ENCODE data around the gene CTAGE9.

Gene CTAGE9

DNA sequence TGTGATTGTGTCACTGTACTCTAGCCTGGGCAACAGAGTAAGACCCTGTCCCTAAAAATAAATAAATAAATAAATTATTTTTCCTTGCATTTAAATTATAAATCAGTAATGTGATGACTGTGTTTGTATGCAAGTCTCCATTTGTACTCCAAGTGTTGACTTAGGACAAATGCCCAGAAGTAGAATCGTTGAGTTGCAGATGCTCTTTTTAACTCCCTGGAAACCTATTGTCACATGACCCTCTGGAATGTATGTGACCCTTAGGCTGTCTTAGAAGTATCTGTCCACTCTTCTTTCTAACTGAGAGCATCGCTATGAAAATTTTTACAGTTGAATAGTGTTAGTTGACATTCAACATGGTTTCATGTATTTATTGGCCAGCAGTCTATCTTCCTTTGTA lies 28.4 kb downstream of the CTAGE9 start:
- TF ChIP-seq GLIS3 (CRISPR knock-in tag; IDR thresholded peaks at IDR 0.05): no peak
- no peak for TF ChIP-seq ZNF565 (CRISPR knock-in tag; conservative IDR thresholded peaks at IDR 0.05; ENCODE audit: low read depth)
- TF ChIP-seq, protein P1, sequence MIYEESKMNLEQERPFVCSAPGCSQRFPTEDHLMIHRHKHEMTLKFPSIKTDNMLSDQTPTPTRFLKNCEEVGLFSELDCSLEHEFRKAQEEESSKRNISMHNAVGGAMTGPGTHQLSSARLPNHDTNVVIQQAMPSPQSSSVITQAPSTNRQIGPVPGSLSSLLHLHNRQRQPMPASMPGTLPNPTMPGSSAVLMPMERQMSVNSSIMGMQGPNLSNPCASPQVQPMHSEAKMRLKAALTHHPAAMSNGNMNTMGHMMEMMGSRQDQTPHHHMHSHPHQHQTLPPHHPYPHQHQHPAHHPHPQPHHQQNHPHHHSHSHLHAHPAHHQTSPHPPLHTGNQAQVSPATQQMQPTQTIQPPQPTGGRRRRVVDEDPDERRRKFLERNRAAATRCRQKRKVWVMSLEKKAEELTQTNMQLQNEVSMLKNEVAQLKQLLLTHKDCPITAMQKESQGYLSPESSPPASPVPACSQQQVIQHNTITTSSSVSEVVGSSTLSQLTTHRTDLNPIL (CRISPR knock-in tag; IDR thresholded peaks at IDR 0.05; ENCODE audit: low read depth): no peak
- no peak for TF ChIP-seq TOX (CRISPR knock-in tag; IDR thresholded peaks at IDR 0.05; ENCODE audit: borderline replicate concordance)
- TF ChIP-seq, protein P2, sequence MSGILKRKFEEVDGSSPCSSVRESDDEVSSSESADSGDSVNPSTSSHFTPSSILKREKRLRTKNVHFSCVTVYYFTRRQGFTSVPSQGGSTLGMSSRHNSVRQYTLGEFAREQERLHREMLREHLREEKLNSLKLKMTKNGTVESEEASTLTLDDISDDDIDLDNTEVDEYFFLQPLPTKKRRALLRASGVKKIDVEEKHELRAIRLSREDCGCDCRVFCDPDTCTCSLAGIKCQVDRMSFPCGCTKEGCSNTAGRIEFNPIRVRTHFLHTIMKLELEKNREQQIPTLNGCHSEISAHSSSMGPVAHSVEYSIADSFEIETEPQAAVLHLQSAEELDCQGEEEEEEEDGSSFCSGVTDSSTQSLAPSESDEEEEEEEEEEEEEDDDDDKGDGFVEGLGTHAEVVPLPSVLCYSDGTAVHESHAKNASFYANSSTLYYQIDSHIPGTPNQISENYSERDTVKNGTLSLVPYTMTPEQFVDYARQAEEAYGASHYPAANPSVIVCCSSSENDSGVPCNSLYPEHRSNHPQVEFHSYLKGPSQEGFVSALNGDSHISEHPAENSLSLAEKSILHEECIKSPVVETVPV (CRISPR knock-in tag; IDR thresholded peaks at IDR 0.05): no peak
- no peak for TF ChIP-seq ARNTL (CRISPR knock-in tag; IDR thresholded peaks at IDR 0.05; ENCODE audit: borderline replicate concordance, low read depth)
- TF ChIP-seq SNAI2 (CRISPR knock-in tag; IDR thresholded peaks at IDR 0.05): no peak
- no peak for TF ChIP-seq ESRRG (CRISPR knock-in tag; IDR thresholded peaks at IDR 0.05)
- no peak for TF ChIP-seq ZNF70 (CRISPR knock-in tag; IDR thresholded peaks at IDR 0.05)
- TF ChIP-seq, protein P3, sequence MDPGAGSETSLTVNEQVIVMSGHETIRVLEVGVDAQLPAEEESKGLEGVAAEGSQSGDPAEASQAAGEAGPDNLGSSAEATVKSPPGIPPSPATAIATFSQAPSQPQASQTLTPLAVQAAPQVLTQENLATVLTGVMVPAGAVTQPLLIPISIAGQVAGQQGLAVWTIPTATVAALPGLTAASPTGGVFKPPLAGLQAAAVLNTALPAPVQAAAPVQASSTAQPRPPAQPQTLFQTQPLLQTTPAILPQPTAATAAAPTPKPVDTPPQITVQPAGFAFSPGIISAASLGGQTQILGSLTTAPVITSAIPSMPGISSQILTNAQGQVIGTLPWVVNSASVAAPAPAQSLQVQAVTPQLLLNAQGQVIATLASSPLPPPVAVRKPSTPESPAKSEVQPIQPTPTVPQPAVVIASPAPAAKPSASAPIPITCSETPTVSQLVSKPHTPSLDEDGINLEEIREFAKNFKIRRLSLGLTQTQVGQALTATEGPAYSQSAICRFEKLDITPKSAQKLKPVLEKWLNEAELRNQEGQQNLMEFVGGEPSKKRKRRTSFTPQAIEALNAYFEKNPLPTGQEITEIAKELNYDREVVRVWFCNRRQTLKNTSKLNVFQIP (CRISPR knock-in tag; IDR thresholded peaks at IDR 0.05; ENCODE audit: borderline replicate concordance, low read depth): no peak
- TF ChIP-seq ZFP30 (CRISPR knock-in tag; IDR thresholded peaks at IDR 0.05): no peak
- no peak for TF ChIP-seq ZC3H10 (CRISPR knock-in tag; IDR thresholded peaks at IDR 0.05)
- TF ChIP-seq, protein P4, sequence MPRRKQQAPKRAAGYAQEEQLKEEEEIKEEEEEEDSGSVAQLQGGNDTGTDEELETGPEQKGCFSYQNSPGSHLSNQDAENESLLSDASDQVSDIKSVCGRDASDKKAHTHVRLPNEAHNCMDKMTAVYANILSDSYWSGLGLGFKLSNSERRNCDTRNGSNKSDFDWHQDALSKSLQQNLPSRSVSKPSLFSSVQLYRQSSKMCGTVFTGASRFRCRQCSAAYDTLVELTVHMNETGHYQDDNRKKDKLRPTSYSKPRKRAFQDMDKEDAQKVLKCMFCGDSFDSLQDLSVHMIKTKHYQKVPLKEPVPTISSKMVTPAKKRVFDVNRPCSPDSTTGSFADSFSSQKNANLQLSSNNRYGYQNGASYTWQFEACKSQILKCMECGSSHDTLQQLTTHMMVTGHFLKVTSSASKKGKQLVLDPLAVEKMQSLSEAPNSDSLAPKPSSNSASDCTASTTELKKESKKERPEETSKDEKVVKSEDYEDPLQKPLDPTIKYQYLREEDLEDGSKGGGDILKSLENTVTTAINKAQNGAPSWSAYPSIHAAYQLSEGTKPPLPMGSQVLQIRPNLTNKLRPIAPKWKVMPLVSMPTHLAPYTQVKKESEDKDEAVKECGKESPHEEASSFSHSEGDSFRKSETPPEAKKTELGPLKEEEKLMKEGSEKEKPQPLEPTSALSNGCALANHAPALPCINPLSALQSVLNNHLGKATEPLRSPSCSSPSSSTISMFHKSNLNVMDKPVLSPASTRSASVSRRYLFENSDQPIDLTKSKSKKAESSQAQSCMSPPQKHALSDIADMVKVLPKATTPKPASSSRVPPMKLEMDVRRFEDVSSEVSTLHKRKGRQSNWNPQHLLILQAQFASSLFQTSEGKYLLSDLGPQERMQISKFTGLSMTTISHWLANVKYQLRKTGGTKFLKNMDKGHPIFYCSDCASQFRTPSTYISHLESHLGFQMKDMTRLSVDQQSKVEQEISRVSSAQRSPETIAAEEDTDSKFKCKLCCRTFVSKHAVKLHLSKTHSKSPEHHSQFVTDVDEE (CRISPR knock-in tag; IDR thresholded peaks at IDR 0.05): no peak
- no peak for ATAC-seq

DNA sequence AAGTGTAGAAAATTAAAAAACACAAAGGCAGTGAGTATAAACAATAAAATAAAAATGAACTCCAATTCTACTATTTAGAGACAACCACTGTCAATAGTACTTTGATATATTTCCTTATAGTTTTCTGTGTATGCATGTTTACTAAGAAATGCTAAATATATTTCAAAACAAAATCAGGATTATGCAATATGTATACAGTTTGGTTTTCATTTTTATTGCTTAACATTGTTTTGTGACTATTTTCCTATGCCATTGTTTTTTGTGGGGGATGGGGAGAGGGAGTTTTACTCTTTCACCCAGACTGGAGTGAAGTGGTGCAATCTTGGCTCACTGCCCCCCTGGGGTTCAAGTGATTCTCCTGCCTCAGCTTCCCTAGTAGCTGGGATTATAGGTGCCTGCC lies 29.2 kb downstream of the CTAGE9 start:
- TF ChIP-seq OSR1 (CRISPR knock-in tag; IDR thresholded peaks at IDR 0.05) (no peak), RARB (CRISPR knock-in tag; IDR thresholded peaks at IDR 0.05) (no peak), TCF4 (CRISPR knock-in tag; IDR thresholded peaks at IDR 0.05; ENCODE audit: borderline replicate concordance) (no peak), ESRRG (CRISPR knock-in tag; IDR thresholded peaks at IDR 0.05) (no peak), ZNF8 (CRISPR knock-in tag; IDR thresholded peaks at IDR 0.05) (no peak), ZNF70 (CRISPR knock-in tag; IDR thresholded peaks at IDR 0.05) (no peak), ZNF565 (CRISPR knock-in tag; conservative IDR thresholded peaks at IDR 0.05; ENCODE audit: low read depth) (no peak), BACH2 (CRISPR knock-in tag; IDR thresholded peaks at IDR 0.05; ENCODE audit: borderline replicate concordance) (no peak), TOX (CRISPR knock-in tag; IDR thresholded peaks at IDR 0.05; ENCODE audit: borderline replicate concordance) (no peak), PPARA (CRISPR knock-in tag; IDR thresholded peaks at IDR 0.05; ENCODE audit: borderline replicate concordance) (no peak), ISL1 (CRISPR knock-in tag; IDR thresholded peaks at IDR 0.05) (no peak), SNAI2 (CRISPR knock-in tag; IDR thresholded peaks at IDR 0.05) (no peak), ARNTL (CRISPR knock-in tag; IDR thresholded peaks at IDR 0.05; ENCODE audit: borderline replicate concordance, low read depth) (no peak), ZFP30 (CRISPR knock-in tag; IDR thresholded peaks at IDR 0.05) (no peak)
- TF ChIP-seq, protein P3 (CRISPR knock-in tag; IDR thresholded peaks at IDR 0.05; ENCODE audit: borderline replicate concordance, low read depth): no peak
- ATAC-seq: no peak

DNA sequence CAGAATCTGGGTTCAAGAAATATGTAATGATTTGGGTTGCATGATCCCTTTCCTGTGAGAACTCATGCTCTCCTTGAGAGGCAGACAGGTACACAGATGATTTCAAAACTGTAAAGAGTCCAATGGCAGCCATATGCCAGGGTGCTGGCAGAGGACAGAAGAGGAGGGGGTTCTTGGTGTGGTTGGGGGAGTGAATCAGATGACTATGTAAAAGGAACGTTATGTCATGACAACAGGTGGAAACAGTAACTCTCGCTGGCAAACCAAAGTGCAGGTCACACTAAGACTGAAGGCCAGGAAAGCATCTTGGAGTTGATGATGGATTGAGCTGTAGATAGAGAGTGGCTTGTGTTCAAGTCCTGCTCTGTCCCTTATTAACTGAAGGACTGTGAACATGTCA lies 29.9 kb downstream of the CTAGE9 start:
- ATAC-seq: no peak
- TF ChIP-seq ESRRG (CRISPR knock-in tag; IDR thresholded peaks at IDR 0.05) (no peak), ZC3H10 (CRISPR knock-in tag; IDR thresholded peaks at IDR 0.05) (no peak), ZNF565 (CRISPR knock-in tag; conservative IDR thresholded peaks at IDR 0.05; ENCODE audit: low read depth) (no peak), ZFP3 (CRISPR knock-in tag; IDR thresholded peaks at IDR 0.05) (no peak), ZFP30 (CRISPR knock-in tag; IDR thresholded peaks at IDR 0.05) (no peak), ZNF70 (CRISPR knock-in tag; IDR thresholded peaks at IDR 0.05) (no peak), ISL1 (CRISPR knock-in tag; IDR thresholded peaks at IDR 0.05) (no peak), RARB (CRISPR knock-in tag; IDR thresholded peaks at IDR 0.05) (no peak), SNAI2 (CRISPR knock-in tag; IDR thresholded peaks at IDR 0.05) (no peak), OSR1 (CRISPR knock-in tag; IDR thresholded peaks at IDR 0.05) (no peak), CSDC2 (CRISPR knock-in tag; IDR thresholded peaks at IDR 0.05) (no peak), GLIS3 (CRISPR knock-in tag; IDR thresholded peaks at IDR 0.05) (no peak), PPARA (CRISPR knock-in tag; IDR thresholded peaks at IDR 0.05; ENCODE audit: borderline replicate concordance) (no peak), ZNF8 (CRISPR knock-in tag; IDR thresholded peaks at IDR 0.05) (no peak), BACH2 (CRISPR knock-in tag; IDR thresholded peaks at IDR 0.05; ENCODE audit: borderline replicate concordance) (no peak), TOX (CRISPR knock-in tag; IDR thresholded peaks at IDR 0.05; ENCODE audit: borderline replicate concordance) (no peak)
- TF ChIP-seq, protein P4 (CRISPR knock-in tag; IDR thresholded peaks at IDR 0.05): no peak
- TF ChIP-seq, protein P3 (CRISPR knock-in tag; IDR thresholded peaks at IDR 0.05; ENCODE audit: borderline replicate concordance, low read depth): no peak
